Liver (tissue), 3 donors: Measurements from ENCODE around the gene CHP2.

Source experiments
- CTCF ChIP-seq: fragments of 150-350 bp; IDR thresholded peaks from 2 replicates; pipeline ENCODE4 v1.5.1; 2017; ENCODE audit warnings: improper control_type of control experiment, low read depth, low read length; ENCODE audit not compliant: missing input control
- FOXA1 ChIP-seq: IDR thresholded peaks from 2 replicates; pipeline ENCODE4 v1.6.1; 2016; ENCODE audit warnings: antibody characterized with exemption
- MAX ChIP-seq: IDR thresholded peaks from 2 replicates; pipeline ENCODE4 v1.6.1; 2016; ENCODE audit warnings: antibody characterized with exemption
- REST ChIP-seq: IDR thresholded peaks from 2 replicates; pipeline ENCODE4 v1.6.1; 2016; ENCODE audit warnings: antibody characterized with exemption, mild to moderate bottlenecking
- SP1 ChIP-seq: IDR thresholded peaks from 2 replicates; pipeline ENCODE4 v1.6.1; 2018; ENCODE audit warnings: antibody characterized with exemption, mild to moderate bottlenecking
- YY1 ChIP-seq: IDR thresholded peaks from 2 replicates; pipeline ENCODE4 v1.6.1; 2016; ENCODE audit warnings: antibody characterized with exemption, mild to moderate bottlenecking
- donor health status: healthy.
- donor health status: healthy.

- TF ChIP-seq CTCF (no peak), REST (no peak), FOXA1 (no peak), MAX (no peak), YY1 (no peak), SP1 (no peak)
Observed at GRCh38 chr16:23771027-23771426, 16.2 kb downstream of the CHP2 start.
